GM18907 (cell line): ENCODE measurements around the gene CDR2L.
A peak's percentile ranks its signal among the peaks of the same experiment; 100 is the strongest.
"Not testable (repeated sequence)": the region's sequence is repeated elsewhere in the genome, so short reads cannot be mapped to it uniquely, and the experiment has no call there.

ENCODE experiments used
- ATAC-seq: cut with Tn5 transposase; IDR thresholded peaks from one replicate; pipeline ENCODE4 v1.9.1; 2021; ENCODE audit warnings: mild to moderate bottlenecking, moderate library complexity; ENCODE audit not compliant: unreplicated experiment

The CDR2L gene

GRCh38 chr17:75034236-75034908, 46.9 kb downstream of the CDR2L start:
- peak; percentile 56 for ATAC-seq

GRCh38 chr17:75036643-75037268, 49.3 kb downstream of the CDR2L start:
- no peak for ATAC-seq

DNA sequence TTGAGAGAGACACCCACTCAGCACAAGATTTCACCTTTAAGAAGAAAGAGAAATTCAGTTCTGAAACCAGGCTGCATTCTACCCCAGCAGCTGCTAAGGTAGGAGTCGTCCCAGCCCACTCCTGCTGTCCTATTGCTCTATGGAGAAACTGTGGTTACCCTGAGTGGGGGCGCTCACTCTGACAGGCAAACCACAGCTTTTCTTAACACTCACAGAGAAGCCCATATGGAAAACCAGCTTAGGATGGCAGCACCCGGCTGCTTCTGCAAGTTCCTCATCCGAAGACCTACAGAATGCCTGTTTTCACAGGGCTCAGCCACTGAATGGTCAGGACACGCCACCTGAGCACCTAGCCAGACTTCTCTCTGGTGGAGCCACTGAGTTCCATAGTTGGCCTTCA, 51.8 kb downstream of the CDR2L start:
- ATAC-seq: no peak

- ATAC-seq: no peak
Measured at GRCh38 chr17:75041656-75042280, 54.3 kb downstream of the CDR2L start.

DNA sequence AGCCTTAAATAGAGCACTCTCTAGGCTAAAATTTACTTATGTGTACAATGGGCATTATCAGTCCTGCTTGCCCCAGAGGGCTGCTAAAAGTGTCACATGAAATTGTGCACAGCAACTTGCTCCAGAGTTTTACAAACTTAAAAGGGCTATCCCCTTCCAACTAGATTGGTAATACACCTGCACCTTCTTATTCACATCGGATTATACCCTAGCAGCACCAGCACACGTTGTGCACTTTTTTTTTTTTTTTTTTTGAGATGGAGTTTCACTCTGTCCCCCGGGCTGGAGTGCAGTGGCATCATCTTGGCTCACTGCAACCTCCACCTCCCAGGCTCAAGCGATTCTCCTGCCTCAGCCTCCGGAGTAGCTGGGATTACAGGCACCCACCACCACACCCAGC, 56.4 kb downstream of the CDR2L start:
- ATAC-seq: not testable (repeated sequence)

DNA sequence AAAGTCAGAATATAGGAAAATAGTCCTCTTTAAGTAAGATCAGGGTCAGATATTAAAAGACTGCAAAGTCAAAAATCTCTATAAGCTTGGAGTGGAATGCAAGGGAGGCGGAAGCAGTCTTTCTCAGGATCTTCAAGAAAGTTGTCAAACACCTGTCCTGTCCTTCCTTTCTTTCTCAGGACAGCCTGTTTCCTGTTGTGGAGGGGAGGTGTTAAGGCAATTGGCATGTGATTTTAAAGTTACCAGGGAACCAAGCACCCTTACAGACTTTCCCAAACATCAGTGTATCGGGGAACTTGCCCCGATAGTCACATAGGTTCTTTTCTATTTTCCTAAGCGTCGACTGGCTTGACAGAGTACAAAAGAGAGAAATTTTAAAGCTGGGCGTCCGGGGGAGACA, 57.3 kb downstream of the CDR2L start:
- ATAC-seq: no peak

DNA sequence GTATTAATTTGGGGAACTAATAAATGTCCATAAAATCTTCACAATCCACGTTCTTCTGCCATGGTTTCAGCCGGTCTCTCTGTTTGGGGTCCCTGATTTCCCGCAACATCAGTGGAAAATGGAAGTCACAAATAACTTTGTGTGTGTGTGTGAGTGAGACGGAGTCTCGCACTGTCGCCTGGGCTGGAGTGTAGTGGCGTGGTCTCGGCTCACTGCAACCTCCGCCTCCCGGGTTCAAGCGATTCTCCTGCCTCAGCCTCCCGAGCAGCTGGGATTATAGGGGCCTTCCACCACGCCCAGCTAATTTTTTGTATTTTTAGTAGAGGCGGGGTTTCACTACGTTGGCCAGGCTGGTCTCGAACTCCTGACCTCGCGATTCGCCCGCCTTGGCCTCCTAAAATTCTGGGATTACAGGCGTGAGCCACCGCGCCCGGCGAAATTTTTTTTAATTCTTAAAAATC, 58.5 kb downstream of the CDR2L start:
- ATAC-seq: not testable (repeated sequence)

- ATAC-seq: peak; percentile 94
Measured at GRCh38 chr17:75046407-75047289, 59.2 kb downstream of the CDR2L start, which contains the start of the genes ATP5PD and KCTD2. Gene ATP5PD, minus strand, starts transcription at chr17:75046969. Its CDS starts 4,319 bp downstream, at chr17:75042650. Gene KCTD2, plus strand, starts transcription at chr17:75047225. Its CDS starts 26 bp downstream, at chr17:75047251.

- ATAC-seq: peak; percentile 28
Measured at GRCh38 chr17:75047398-75048098, 60.1 kb downstream of the CDR2L start.

GRCh38 chr17:75048249-75048878, 60.9 kb downstream of the CDR2L start:
- ATAC-seq: no peak

- ATAC-seq: no peak
Measured at GRCh38 chr17:75049057-75049456, 61.6 kb downstream of the CDR2L start.

DNA sequence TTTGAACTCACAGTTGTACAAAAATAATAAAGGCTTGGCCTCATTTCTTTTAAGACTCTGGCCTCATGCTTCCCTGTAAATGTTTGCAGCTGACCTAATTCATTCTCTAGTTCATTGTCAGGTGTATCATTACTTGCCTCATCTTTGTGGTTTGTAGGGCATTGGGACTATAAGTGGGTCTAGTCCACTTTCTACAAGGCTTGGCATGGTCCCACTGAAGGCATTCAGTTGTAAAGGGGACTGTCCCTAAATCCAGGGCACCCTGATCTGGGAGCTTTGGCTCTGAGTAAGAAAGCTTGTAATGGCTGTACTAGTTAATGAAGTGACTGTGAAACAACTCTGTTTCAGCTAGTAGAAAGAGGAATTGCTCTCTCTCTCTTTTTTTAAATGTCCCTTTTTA, 62.3 kb downstream of the CDR2L start:
- no peak for ATAC-seq

DNA sequence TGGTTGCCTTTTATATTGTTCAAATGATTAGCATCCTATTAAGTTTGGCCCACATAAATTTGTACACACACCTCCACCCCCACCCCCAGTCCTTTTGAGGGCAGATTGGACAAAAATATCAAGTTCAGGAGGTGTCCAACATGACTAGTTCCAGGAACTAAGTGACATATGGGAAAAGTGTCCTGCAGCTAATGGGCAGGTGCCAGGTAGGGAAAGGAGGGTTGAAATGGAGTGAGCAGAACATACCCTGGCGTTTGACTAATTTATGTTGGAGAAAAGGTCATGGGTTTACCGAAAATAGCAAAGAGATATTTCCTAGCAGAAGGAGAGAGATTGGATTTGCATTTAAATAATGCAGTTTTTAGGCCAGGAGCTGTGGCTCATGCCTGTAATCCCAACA, 64.5 kb downstream of the CDR2L start:
- no peak for ATAC-seq
